Eye (tissue), 1 donor: ENCODE results near the gene SLC66A2.
"Not testable (repeated sequence)": the region's sequence is repeated elsewhere in the genome, so short reads cannot be mapped to it uniquely, and the experiment has no call there.

ENCODE experiments used
- DNase-seq: peaks from one replicate; pipeline ENCODE4 v3.0.0-alpha.2; 2015

SLC66A2 gene

DNA sequence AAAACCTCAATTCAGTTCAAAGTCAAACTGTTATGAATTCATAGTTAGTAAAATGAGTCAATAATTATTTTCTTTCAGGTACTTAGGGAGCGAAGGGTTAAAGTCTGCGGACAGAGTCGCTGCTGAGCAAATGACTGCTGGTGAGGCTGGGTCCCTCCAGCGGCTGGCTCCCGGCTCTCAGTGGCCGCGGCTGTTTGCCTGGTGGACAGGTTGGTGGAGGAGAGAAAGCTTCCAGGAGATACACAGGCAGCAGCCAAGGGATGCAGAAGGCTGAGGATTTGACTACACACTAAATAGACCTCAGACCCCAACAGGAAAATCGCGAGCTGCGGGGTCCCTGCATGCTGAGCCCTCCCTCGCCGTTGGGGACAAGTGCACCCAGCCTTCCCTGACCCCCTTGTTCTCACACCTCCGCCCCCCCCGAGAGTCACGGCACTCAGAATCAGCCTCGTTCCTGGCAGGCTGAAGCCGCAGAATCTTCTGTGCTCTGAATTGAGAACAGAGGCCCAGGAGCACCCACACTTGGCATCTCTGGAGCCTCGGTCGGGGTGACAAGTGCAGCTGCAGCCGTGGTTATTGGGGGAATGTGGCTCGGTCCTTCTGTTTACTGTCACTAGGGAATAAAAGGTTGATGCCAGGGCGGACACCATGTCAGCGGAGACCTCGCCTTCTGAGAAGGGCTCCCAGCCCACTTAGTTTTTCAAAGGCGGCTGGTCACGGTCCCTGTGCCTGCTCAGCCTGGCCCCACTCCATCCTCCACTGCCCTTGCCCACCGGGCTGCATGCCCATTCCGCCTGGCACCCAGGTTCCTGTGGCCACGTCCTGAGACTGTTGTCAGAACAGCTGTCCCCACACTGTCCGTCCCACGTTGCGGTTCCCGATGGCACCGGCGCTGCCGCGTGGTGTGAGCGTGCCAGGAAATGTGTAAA, 74.0 kb downstream of the SLC66A2 start:
- peak; percentile 62 for DNase-seq

DNA sequence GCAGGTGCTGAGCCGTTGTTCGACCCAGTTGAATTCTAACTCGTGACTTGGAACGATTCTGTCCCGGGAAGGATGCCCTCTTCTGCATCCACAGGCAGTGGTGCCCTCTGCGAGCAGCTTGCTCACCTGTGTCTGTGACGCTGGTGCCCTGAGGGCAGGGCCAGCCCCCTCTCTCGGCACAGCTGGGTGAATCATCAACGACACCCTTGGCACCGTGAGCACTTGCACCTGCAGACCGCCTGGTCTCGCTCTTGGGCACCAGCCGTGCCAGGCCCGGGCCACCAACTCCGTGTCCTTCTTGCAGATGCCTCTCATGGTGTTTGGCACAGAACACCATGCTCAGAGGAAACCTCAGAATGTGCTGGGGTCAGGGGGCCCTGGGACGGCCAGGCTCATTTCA, 75.0 kb downstream of the SLC66A2 start:
- no peak for DNase-seq

DNA sequence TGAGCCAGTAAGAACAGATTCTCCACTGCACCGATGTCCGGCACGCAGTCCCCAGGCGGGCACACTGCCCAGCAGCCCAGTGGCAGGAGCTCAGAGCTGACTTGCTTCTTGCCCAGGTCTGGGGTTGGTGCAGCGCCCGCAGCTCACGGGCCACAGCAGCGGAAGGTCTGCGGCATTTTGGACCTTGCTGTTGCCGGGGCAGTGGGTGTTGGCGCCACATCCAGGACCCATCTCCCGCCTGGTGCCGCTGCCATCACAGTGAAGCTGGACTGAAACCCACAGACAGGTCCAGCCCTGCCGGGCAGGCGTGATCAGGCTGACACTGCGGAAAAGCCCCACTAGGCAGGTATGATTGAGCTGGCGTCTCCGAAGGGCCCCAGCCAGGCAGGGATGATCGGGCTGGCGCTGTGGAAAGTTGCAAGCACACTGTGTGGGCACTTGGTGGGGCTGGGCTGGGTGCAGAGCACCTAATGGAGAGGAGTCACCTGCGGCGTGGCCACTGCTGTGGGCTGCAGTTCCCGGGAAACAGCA, 75.5 kb downstream of the SLC66A2 start:
- DNase-seq, result no peak

DNA sequence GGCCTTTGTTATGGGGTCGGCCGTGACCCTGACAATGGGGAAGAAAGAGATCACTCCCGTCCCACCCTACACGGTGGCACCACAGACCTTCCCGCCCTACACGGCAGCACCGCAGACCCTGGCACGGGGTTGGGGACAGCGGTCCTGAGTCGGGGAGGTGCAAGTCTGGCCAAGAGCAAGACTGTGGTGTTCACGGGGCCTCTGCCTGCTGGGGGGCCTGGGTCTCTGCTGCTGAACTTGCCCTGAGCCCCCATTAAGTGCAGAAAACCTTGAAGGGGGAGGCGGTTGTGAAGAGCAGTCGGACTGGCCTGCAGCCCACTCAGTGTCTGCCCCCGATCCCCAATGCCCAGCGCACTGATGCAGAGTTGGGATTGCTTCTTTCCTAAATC, 75.9 kb downstream of the SLC66A2 start:
- no peak for DNase-seq

DNA sequence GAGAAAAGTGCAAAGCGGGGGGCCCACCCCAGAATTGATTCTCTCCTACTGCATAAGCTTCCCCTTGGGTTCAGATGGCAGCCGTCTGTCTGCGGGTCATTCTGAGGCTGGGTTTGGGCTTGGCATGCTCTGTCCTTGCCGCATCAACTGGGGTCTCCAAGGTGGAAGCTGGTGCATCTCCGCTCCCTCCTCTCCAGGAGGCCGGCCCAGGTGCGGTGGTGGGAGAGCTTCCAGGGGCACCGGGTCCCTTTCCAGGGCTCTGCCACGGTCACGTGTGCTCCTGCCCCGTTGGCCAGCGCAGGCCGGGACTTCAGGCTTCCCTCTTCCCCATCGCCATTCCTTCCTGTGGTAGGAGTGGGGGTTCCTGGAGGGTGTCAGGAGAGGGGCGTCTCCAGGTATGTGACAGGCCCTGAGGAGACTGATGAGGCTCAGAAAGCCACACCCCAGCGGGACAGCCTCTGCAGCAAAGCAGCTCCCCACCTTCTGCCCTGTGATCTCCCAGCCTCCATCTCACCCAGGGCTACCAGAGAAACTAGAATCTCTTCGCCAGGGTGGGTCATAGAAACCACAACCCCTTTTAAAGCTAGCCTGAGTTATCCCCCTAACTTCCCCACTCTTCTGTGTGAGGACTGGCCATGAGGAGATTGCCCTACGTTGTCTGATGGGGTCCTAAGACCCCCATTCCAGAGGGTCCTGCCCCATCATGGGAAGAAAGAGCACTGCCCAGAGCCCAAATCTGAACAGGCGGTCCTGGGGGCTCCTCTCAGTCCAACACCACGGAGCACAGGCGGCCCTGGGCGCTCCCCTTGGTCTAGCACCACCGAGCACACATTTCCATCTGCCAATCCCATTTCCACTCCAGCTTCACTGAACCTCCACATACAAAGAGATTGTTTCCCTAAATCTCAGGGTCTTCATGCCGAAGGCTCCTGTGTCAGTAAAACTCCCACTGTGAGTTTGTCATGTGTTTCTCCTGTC, 76.6 kb downstream of the SLC66A2 start:
- no peak for DNase-seq

DNA sequence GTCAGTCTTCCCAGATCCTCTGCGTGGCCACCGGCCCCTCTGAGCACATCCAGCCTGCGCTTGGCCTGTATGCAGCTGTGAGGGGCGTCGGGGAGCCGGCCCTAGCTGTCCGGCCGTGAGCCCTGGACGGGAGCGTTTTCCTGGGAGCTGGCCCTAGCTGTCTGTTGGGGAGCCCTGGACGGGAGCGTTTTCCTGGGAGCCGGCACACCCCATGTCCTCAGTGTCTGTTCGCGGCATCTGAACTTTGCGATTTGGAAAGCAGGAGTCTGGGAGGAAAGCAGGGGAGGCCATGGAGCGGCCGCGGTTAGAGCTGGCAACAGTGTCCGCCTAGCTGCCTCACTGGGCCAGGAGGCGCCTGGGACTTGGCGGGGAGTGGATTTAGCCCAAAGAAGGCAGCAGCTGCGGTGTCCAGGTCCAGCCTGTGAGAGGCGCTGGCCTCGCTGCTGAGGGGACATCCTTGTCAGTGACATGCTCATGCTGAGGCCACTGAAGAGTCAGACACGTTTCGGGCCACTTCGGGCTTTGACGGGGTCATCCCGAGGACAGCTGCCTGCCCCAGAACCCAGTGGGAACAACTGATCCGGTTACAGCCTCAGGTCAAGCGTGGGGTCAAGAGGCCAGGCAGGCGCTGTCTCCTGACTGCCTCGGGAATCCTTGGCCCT, 77.9 kb downstream of the SLC66A2 start:
- DNase-seq, result peak; percentile 56

DNA sequence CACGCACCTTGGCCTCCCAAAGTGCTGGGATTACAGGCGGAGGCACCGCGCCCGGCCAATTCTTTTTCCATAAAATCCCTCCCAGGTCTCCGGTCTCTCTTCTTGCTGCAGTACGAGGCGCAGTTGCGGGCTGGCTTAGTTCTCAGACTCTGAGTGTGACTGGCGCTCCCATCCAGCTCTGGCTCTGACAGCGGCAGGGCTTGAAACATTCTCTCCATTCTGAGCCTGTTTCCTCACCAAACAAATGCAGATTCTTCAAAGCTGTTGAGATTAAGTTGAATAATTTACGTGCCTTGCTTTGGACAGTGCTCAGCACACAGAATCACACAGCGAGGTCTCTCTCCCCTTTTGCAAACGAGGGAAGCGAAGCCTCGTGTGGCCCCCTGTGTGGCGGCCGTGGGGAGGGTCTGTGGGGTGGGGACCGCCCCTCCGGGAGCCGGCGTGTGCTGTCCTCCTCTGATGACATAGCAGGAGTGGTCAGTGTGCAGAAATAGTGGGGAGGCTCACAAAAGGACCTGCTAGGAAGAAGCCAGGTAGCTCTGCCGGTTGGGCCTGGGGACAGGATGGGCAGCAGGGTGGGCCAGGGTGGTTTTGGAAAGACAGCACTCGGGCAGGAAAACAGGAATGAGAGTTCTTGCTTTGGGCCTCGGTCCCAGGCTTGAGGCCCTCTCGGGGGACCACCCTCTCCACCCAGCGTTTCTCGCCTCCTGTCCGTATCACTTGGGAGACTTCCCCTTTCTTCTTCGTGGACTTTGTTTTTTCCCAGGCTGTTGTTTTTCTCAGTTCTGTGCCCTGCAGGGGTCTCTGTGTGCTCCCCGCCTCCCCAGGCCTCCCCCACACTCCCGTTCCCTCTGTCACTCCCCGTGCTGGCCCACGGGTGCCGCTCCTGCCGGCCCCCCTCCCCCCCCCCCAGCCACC, 78.7 kb downstream of the SLC66A2 start:
- DNase-seq, result no peak

DNA sequence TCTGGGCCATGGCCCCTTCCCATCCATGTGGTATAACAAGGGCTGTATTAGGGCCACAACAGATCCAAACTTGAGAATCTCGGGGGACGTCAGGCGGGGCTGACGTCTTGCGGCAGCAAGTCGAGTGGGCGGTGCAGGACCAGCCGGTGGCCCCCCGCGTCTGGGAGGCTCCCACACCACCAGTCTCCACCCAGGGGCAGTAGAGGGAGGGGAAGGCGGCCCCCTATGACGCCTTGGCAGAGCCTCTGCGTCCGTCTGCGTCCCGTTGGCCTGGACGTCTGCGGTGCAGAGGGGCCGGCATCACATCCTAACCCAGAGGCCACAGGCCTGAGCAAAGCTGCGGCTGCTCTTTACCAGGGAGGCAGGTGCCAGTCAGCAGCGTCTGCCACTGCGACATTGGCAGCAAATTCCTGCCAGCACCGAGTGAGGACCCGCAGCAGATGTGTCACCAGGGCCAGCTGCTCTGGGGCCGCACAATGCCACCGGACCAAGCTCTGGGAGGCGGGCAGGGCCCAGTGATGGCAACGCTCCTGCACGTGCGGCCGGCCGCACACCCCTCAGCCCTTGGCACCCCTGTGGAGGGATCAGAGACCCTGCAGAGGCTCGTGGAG, 79.9 kb downstream of the SLC66A2 start:
- DNase-seq, result no peak

DNA sequence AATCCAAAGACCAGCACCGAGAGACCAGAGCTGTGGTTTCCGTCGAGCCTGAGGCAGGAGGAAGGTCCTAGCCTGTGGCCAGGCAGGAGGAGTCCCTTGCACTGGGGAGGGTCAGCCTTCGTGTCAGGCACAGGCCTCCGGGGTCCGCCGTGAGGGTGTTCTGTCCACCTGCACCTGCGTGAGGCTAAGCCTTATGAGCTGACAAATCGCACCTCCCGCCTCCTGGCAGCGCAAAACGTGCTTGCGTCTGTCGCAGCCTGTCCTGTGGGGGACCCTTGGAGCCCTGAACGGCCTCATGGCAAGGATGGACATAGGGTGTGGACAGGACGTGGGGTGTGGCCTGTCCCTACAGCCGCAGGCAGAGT, 80.4 kb downstream of the SLC66A2 start:
- no peak for DNase-seq

DNA sequence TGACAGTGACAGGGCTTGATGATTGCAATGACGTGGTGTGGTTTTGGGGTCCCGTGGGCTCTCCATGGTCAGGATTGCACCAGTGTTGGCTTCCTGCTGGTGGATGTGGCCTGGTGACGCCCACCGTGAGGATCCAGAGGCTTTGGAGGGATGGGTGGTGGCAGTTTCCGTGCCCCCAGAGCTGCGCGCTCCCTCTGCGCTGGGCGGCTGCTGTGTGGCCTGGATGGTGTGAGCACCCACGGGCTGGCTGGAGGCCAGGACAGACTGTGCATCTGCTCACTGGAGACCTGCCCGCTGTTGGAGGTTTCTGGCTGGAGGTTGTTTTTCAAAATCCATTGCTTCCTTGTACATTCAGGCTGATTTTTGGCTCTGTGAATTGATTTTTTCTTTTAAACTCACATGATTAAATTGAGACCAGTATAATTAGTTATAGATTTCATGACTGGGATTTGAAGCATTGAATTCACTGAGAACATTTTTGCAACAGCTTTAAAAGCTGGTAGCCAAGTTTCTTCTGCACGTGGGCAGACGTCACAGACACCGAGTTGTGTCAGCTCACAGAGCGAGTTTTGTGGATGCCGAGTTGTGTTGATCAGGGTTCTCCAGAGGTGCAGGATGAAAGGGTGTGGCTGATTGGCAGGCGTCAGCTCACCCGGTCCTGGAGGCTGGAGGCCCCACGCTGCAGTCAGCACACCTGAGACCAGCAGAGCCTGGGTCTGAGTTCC, 81.0 kb downstream of the SLC66A2 start:
- DNase-seq, result no peak

DNA sequence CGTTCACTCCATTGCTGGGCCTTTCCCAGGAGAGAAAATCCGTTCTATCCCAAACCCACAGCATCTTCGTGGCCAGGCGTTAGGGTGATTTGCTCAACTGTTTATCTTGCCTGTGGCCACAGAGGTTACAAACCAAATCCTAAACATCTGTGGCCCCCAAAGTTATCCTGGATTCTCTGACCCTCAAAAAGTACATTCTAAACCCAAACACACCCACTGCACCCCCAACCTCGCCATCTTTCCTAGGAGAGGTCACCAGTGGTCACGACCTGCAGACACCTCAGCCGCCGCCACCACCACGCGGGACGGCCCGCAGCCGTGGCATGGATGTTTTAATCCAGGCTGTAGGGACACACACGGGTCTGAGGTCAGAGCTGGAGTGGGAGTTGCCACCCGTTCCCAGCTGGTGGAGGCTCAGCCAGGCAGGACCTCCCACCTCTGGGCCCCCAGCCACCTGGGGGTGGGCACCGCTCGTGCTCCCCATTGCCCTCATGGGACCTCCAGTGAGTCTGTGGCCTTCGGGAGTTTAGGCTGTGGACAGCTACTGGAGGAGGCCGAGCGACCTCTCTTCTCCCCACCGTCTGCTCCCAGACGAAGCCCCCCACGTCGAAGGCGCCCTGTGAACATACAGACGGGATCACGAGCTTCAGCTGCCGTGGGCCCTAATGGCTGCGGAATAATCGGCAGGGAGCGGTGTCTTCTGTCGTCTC, 81.7 kb downstream of the SLC66A2 start:
- DNase-seq, result no peak

DNA sequence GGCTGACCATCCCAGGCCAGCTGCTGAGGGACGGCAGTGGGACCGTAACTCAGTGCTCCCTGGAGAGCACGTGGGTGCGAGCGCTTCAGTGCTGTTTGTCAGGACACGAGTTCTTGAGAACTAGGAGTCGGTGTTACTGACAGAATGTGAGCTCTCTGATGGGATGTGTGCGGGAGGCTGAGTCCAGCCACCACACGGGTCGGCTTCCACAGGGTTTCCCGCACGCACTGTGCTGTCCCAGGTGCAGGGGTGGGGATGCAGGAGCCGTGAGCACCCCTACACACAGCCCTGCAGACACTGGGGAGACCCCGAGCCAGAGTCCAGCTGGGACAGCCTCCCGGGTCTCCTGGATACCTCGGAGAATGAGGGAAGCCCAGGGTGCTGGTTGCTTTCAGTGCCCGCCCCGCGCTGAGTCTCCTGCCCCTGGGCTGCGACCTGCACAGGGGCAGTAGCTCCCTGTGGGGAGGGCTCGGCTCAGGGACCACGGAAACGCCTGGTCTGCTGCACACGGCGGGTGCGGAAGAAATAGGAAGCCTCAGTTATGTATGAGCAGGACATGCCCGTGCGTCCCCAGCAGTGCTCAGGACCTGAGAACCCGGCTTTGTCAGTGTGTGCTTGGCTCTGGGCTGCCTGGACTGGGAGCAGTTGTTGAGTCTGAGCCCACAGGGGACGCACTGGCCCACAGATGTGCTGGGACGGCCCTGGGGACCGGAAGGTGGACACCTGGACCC, 82.5 kb downstream of the SLC66A2 start:
- DNase-seq, result no peak

DNA sequence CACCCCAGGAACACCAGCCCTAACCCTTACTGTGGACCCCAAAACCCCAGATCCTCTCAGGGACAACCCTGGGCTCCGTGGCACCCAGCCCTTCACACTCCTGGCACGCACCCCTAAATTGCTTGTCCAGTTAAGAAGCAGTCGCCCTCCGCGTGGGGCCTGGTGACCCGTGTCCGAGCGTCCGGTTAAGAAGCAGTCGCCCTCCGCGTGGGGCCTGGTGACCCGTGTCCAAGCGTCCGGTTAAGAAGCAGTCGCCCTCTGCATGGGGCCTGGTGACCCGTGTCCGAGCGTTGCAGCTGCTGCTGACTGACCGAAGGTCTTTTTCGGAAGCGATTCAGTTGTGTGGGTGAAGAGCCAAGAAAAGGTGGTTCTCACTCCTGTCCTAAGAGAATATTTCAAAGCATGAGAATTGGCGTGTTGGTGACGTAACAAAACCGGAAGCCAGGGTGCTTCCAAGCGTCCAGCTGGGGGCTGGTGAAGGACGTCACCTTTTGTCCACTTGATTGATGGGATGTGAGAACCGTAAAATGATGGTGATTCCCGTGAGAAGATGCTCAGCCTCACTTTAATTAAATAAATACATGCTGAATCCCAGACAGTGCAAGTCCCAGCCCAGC, 83.2 kb downstream of the SLC66A2 start:
- no peak for DNase-seq

DNA sequence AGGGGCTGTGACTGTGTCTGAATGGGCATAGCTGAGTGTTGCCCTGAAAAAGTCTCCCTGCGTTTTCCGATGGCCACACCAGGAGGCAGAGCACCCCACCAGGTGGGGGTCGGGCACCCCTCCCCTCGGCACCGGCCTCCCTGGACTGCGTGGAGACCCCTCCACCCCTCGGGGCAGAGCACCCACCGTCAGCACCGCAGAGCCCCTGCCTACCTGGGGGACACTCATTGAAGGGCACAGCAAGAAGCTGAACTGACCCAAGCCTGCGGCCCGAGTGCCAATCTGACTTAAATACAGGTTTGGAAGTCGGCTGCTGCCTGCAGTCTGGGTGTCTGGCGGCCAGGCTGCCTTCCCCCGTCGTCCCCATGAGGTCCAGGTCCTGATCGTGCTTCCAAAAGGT, 83.8 kb downstream of the SLC66A2 start:
- DNase-seq, result no peak

DNA sequence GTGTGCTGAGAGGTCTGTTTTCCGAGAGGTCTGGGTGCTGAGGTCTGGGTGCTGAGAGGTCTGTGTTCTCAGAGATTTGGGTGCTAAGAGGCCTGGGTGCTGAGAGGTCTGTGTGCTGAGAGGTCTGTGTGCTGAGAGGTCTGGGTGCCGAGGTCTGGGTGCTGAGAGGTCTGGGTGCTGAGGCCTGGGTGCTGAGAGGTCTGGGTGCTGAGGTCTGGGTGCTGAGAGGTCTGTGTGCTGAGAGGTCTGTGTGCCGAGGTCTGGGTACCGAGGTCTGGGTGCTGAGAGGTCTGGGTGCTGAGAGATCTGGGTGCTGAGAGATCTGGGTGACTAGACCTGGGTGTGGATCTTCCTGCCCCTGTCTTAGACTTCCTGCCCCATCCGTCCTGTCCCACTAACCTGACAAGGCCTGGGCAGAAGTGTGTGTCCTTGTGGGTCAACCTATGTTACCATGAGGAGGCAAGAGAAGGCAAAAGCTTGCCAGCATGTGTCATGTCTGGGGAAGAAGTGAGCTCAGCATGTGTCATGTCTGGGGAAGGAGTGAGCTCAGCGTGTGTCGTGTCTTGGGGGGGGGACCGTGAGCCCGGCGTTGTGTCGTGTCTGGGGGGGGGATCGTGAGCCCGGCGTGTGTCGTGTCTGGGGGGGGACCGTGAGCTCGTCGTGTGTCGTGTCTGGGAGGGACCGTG, 84.4 kb downstream of the SLC66A2 start:
- DNase-seq, result no peak

DNA sequence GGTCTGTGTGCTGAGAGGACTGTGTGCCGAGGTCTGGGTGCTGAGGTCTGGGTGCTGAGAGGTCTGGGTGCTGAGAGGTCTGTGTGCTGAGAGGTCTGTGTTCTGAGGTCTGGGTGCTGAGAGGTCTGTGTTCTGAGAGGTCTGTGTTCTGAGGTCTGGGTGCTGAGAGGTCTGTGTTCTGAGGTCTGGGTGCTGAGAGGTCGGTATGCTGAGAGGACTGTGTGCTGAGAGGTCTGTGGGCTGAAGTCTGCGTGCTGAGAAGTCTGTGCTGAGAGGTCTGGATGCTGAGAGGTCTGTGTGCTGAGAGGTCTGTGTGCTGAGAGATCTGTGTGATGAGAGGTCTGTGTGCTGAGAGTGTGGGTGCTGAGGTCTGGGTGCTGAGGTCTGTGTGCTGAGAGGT, 85.5 kb downstream of the SLC66A2 start:
- not testable (repeated sequence) for DNase-seq

DNA sequence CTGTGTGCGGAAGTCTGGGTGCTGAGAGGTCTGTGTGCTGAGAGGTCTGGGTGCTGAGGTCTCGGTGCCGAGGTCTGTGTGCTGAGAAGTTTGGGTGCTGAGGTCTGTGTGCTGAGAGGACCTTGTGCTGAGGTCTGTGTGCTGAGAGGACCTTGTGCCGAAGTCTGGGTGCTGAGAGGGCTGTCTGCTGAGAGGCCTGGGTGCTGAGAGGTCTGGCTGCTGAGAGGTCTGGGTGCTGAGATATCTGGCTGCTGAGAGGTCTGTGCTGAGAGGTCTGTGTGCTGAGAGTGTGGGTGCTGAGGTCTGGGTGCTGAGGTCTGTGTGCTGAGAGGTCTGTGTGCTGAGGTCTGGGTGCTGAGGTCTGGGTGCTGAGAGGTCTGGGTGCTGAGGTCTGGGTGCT, 86.5 kb downstream of the SLC66A2 start:
- DNase-seq, result not testable (repeated sequence)
